ENCODE results near the gene SLC7A11.

Gene SLC7A11

DNA sequence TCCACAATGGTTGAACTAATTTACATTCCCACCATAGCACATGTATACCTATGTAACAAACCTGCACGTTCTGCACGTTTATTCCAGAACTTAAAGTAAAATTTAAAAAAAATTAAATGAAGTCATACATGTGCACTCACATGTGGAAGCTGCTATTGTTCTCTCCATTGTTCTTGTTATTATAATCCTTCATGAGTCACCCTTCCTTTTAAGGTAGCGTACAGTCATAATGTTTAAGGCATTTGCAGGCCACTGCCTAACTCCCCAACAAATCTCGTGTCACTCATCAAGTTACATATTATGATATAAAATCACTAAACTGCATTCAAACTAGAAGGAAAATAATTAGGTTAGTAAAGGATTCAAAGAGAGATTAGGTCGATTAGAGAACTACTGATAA is 63.6 kb downstream of the SLC7A11 start:
- peak; percentile 74 for DNase-seq (ENCODE audit: low read depth)
- no peak overlapping the region for H3K4me3 ChIP-seq (replicated peaks; ENCODE audit: low read depth, low read length)
- TF ChIP-seq, protein P1, sequence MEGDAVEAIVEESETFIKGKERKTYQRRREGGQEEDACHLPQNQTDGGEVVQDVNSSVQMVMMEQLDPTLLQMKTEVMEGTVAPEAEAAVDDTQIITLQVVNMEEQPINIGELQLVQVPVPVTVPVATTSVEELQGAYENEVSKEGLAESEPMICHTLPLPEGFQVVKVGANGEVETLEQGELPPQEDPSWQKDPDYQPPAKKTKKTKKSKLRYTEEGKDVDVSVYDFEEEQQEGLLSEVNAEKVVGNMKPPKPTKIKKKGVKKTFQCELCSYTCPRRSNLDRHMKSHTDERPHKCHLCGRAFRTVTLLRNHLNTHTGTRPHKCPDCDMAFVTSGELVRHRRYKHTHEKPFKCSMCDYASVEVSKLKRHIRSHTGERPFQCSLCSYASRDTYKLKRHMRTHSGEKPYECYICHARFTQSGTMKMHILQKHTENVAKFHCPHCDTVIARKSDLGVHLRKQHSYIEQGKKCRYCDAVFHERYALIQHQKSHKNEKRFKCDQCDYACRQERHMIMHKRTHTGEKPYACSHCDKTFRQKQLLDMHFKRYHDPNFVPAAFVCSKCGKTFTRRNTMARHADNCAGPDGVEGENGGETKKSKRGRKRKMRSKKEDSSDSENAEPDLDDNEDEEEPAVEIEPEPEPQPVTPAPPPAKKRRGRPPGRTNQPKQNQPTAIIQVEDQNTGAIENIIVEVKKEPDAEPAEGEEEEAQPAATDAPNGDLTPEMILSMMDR (IDR thresholded peaks at IDR 0.05; ENCODE audit: low read length, missing control alignments) = no peak

DNA sequence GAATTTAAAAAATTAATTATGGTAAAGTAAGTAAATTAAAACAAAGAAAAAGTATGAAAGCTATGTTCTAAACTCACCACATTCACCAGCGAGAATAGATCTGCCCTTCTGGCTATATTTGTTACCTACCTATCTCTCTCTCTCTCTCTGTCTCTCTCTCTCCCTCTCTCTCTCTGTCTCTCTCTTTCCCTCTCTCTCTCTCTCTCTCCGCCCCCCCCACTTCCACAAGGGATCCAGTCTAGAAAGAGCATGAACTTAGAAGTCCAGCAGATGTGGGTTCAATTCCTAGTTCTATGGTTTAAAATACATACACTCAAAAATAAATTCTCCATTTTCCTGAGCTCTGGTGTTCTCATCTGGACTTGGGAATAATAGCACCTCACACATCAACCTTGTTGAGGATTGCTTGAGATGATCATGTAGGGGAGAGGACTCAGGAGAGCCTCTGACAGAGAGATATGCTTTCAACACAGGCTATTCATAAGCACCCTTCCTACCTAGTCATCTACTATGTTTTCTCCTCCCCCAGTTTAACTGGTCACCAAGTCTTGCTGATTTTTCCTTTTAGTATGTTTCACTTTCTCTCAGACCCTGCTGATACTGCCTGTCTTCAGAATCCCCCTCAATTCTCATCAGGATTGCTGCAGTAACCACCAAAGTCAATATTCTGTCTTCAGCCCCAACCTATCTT is 64.7 kb downstream of the SLC7A11 start:
- TF ChIP-seq, protein P1 (IDR thresholded peaks at IDR 0.05; ENCODE audit: low read length, missing control alignments) = no peak
- no peak overlapping the region for H3K4me3 ChIP-seq (replicated peaks; ENCODE audit: low read depth, low read length)

DNA sequence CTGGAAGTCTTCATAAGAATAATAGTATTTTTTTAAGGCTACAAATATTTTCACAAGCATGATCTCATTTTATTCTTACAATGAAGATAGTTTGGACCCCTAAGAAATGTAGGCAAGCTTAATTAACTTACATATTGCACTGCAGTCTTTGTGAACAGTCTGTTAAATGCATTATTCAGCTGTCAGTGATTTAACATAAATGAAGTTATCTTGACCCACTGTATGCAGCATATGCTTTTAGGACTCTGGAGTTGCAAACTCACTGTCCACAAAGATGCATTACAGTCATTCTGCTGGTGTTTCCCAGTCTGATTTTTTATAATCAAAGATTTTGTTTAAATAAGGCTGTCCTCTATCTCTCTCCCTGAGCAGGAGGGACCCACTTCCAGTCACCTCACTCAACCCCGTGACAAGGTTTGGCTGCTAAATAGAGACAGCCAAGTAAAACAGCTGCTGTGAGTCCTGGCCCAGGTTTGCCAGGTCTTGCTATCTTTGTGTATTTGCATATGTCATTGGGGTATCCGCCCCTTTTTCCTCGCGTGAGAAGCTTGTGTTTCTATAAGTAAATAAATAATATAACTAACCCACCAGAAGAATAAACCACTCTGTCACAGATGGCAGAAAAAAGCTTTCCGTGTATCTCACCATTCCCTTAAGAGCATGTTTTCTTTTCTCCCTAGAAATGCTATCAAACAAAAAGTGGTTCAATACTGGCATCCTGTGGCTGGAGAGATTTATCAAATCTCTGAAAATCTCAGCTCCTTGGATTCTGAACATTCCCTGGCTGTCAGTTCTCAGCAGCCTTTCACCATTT is 67.0 kb downstream of the SLC7A11 start:
- TF ChIP-seq, protein P1 (IDR thresholded peaks at IDR 0.05; ENCODE audit: low read length, missing control alignments) = peak; percentile 7
- H3K4me3 ChIP-seq (replicated peaks; ENCODE audit: low read depth, low read length) = no peak overlapping the region
- DNase-seq (ENCODE audit: low read depth) = peak; percentile 64

More for the DNA sequence above, 64.7 kb downstream of the SLC7A11 start:
- no peak for DNase-seq (ENCODE audit: low read depth)

DNA sequence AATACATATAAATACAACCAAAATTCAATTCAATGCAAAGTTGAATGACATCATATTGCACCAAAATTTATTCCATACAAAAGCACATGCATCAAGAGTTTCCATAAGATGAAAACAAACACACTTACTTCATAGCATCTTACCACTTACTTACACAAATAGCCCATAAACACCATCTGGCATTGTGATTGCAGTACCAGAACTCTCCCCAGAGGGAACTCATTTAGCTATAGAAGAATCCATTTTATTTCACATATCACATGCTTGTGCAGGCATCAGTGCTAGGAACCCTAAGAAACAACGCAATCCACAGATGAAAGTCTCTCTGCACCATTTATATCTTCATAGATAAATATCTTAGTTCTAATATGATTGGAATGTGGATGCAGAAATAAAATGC is 77.9 kb downstream of the SLC7A11 start:
- no peak overlapping the region for H3K4me3 ChIP-seq (replicated peaks; ENCODE audit: low read depth, low read length)
- DNase-seq (ENCODE audit: low read depth) = no peak
- TF ChIP-seq, protein P1 (IDR thresholded peaks at IDR 0.05; ENCODE audit: low read length, missing control alignments) = no peak

DNA sequence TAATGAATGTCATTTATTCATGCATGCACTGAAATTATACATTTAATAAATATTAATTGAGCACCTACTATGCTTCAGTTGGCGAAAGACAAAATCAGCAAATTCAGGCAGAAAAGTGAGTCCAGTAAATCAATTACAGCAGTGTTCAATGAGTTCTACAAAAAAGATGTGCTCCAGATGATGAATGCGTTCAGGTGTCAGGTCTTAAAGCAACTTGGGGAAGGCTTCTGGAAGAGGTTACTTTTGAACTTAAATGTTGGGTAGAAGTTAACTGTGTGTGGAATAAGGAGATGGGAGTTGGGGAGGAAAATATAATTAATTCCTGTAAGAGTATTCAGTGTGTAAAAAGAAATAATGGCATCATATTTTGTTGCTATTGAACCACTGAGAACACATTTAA is 79.0 kb downstream of the SLC7A11 start:
- DNase-seq (ENCODE audit: low read depth) = no peak
- H3K4me3 ChIP-seq (replicated peaks; ENCODE audit: low read depth, low read length) = no peak overlapping the region
- TF ChIP-seq, protein P1 (IDR thresholded peaks at IDR 0.05; ENCODE audit: low read length, missing control alignments) = no peak

DNA sequence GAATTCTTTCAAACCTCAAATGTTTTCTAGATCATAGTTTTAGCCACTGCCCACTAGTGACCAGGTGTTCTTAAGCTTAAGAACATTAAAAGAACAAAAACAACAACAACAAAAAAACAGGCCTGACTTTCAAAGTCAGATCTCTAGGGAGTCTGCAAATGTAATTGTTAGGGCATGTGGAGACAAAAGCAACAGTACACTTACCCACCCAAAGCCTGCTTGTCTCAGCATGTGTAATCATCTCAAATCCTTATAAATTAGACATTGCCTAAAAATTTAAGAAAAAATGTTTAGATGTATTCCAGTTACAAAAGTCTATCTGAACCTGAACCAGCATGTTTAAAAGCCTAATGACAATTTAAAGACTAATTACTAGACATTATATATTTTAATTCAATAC is 79.9 kb downstream of the SLC7A11 start:
- H3K4me3 ChIP-seq (replicated peaks; ENCODE audit: low read depth, low read length) = no peak overlapping the region
- TF ChIP-seq, protein P1 (IDR thresholded peaks at IDR 0.05; ENCODE audit: low read length, missing control alignments) = no peak
- DNase-seq (ENCODE audit: low read depth) = no peak
